ENCODE data around the gene ARID1B.
A peak's percentile ranks its signal among the peaks of the same experiment; 100 is the strongest.

ARID1B gene

GRCh38 chr6:157221049-157221816 is 444.1 kb downstream of the ARID1B start:
- peak; percentile 82 for DNase-seq

- no peak for DNase-seq
Observed at GRCh38 chr6:157221817-157222175, 444.6 kb downstream of the ARID1B start.

GRCh38 chr6:157222201-157222981 is 445.2 kb downstream of the ARID1B start:
- peak; percentile 21 for DNase-seq

GRCh38 chr6:157223021-157223430 is 445.8 kb downstream of the ARID1B start:
- DNase-seq, result no peak

GRCh38 chr6:157223511-157223910 is 446.3 kb downstream of the ARID1B start:
- peak; percentile 28 for DNase-seq

- peak; percentile 21 for DNase-seq
Observed at GRCh38 chr6:157224178-157224950, 447.2 kb downstream of the ARID1B start.

GRCh38 chr6:157224951-157225574 is 447.9 kb downstream of the ARID1B start:
- no peak for DNase-seq

GRCh38 chr6:157225575-157225995 is 448.4 kb downstream of the ARID1B start:
- peak; percentile 20 for DNase-seq

GRCh38 chr6:157226026-157226625 is 448.9 kb downstream of the ARID1B start:
- DNase-seq, result no peak

GRCh38 chr6:157226761-157227160 is 449.6 kb downstream of the ARID1B start:
- no peak for DNase-seq

GRCh38 chr6:157227202-157228166 is 450.3 kb downstream of the ARID1B start:
- DNase-seq, result no peak

GRCh38 chr6:157228426-157229131 is 451.4 kb downstream of the ARID1B start:
- DNase-seq, result peak; percentile 28

GRCh38 chr6:157229132-157229618 is 452.0 kb downstream of the ARID1B start:
- peak; percentile 23 for DNase-seq

GRCh38 chr6:157229713-157230112 is 452.5 kb downstream of the ARID1B start:
- no peak for DNase-seq

- DNase-seq, result peak; percentile 9
Observed at GRCh38 chr6:157230910-157231309, 453.7 kb downstream of the ARID1B start.

- peak; percentile 19 for DNase-seq
Observed at GRCh38 chr6:157232161-157232895, 455.1 kb downstream of the ARID1B start.

GRCh38 chr6:157233156-157233555 is 456.0 kb downstream of the ARID1B start:
- DNase-seq, result peak; percentile 15

- no peak for DNase-seq
Observed at GRCh38 chr6:157233686-157234085, 456.5 kb downstream of the ARID1B start.

GRCh38 chr6:157235600-157236039 is 458.4 kb downstream of the ARID1B start:
- peak; percentile 46 for DNase-seq
